Measurements from ENCODE around the gene SLC6A5. TPM values are rescaled to one million over a fixed set of nuclear protein-coding genes. Genes with fewer than 3 reads are reported as not detected.

The SLC6A5 gene
- total RNA-seq, 1 experiment from 2014 or later = not detected

GRCh38 chr11:20707876-20708275, 108.5 kb downstream of the SLC6A5 start:
- H3K4me3 ChIP-seq (ENCODE audit: low read depth, low read length, poor library complexity, severe bottlenecking) = no peak overlapping the region
- no peaks in the 10 kb centered on the region for H3K4me1 ChIP-seq (ENCODE audit: insufficient read depth, low read length, poor library complexity, severe bottlenecking)
- CTCF ChIA-PET = no interaction called here
- POLR2A ChIA-PET (ENCODE audit: low non-redundant PET) = no interaction called here
- no peak for DNase-seq (ENCODE audit: low spot score)
- intact Hi-C loops (cut with micrococcal nuclease; ENCODE audit: unreplicated experiment) = no loop called here
- H3K27me3 ChIP-seq (replicated peaks; ENCODE audit: insufficient read depth, low read depth, low read length, poor library complexity) = no peaks in the 10 kb centered on the region
- no peak overlapping the region for H3K27ac ChIP-seq (ENCODE audit: low read depth, low read length, poor library complexity, severe bottlenecking)
- no TSS peak for BruUV-seq (replicated peaks)
- TF ChIP-seq CTCF (conservative IDR thresholded peaks at IDR 0.05; ENCODE audit: low read depth, low read length) (no peak), EZH2 (IDR thresholded peaks at IDR 0.05; ENCODE audit: borderline replicate concordance, low read depth, low read length, poor library complexity, severe bottlenecking) (no peak)
- no peaks in the 10 kb centered on the region for H3K9me3 ChIP-seq (ENCODE audit: low read depth, low read length, poor library complexity, severe bottlenecking)
- no peaks in the 10 kb centered on the region for H3K36me3 ChIP-seq (ENCODE audit: insufficient read depth, low read length, poor library complexity, severe bottlenecking)

Other genes with a start within 250 kb of the SLC6A5 start
- gene HTATIP2, start 235.9 kb upstream of the SLC6A5 start, total RNA-seq (2021) = 42.8 and 51.6 TPM in 2 replicates
- gene PRMT3, start 211.9 kb upstream of the SLC6A5 start, total RNA-seq (2021) = 26.4 and 26.7 TPM in 2 replicates
- gene NELL1, start 70.0 kb downstream of the SLC6A5 start, total RNA-seq (2021) = 0.32 TPM in 1 of 2 replicates, not detected in the other

All from A673 (cell line).